ENCODE results near the gene PRCD.
A peak's percentile ranks its signal among the peaks of the same experiment; 100 is the strongest.

The PRCD gene

GRCh38 chr17:76576189-76576588 is 36.3 kb downstream of the PRCD start:
- Histone ChIP-seq H3K27me3 (no peaks in the 10 kb centered on the region), H3K9me3 (no peaks in the 10 kb centered on the region), H3K27ac (no peak overlapping the region), H3K36me3 (peaks cover 55% of the 10 kb centered on the region), H3K4me3 (ENCODE audit: low read depth in 1 of 2, low read length in 1 of 2) (no peak overlapping the region), H3K4me1 (ENCODE audit: control insufficient read depth in 1 of 2, insufficient read depth in 1 of 2, low read depth in 1 of 2, low read length in 1 of 2) (peaks cover 13 to 24% of the 10 kb centered on the region in 2 experiments)
- TF ChIP-seq CTCF (IDR thresholded peaks at IDR 0.05), result no peak

GRCh38 chr17:76577876-76578275 is 38.0 kb downstream of the PRCD start:
- TF ChIP-seq CTCF (IDR thresholded peaks at IDR 0.05), result no peak
- Histone ChIP-seq H3K9me3 (no peaks in the 10 kb centered on the region), H3K36me3 (peaks cover 38% of the 10 kb centered on the region), H3K27me3 (no peaks in the 10 kb centered on the region), H3K27ac (no peak overlapping the region), H3K4me1 (ENCODE audit: control insufficient read depth in 1 of 2, insufficient read depth in 1 of 2, low read depth in 1 of 2, low read length in 1 of 2) (peaks cover 13 to 28% of the 10 kb centered on the region in 2 experiments), H3K4me3 (ENCODE audit: low read depth in 1 of 2, low read length in 1 of 2) (no peak overlapping the region)

GRCh38 chr17:76578376-76578775 is 38.5 kb downstream of the PRCD start:
- peaks cover 33% of the 10 kb centered on the region for H3K36me3 ChIP-seq
- no peak overlapping the region for H3K27ac ChIP-seq
- no peak for TF ChIP-seq CTCF (IDR thresholded peaks at IDR 0.05)
- no peaks in the 10 kb centered on the region for H3K27me3 ChIP-seq
- no peaks in the 10 kb centered on the region for H3K9me3 ChIP-seq
- H3K4me3 ChIP-seq (ENCODE audit: low read depth in 1 of 2, low read length in 1 of 2), result no peak overlapping the region
- H3K4me1 ChIP-seq (ENCODE audit: control insufficient read depth in 1 of 2, insufficient read depth in 1 of 2, low read depth in 1 of 2, low read length in 1 of 2), result peaks cover 13 to 30% of the 10 kb centered on the region in 2 experiments

GRCh38 chr17:76579281-76579680 is 39.4 kb downstream of the PRCD start:
- H3K4me1 ChIP-seq (ENCODE audit: control insufficient read depth in 1 of 2, insufficient read depth in 1 of 2, low read depth in 1 of 2, low read length in 1 of 2), result peaks cover 16 to 36% of the 10 kb centered on the region in 2 experiments
- peak overlapping the region; percentile 20 for H3K27ac ChIP-seq

GRCh38 chr17:76581515-76581914 is 41.7 kb downstream of the PRCD start:
- Histone ChIP-seq H3K36me3 (peaks cover 13% of the 10 kb centered on the region), H3K27me3 (peaks cover 8% of the 10 kb centered on the region), H3K9me3 (no peaks in the 10 kb centered on the region), H3K27ac (no peak overlapping the region), H3K4me1 (ENCODE audit: control insufficient read depth in 1 of 2, insufficient read depth in 1 of 2, low read depth in 1 of 2, low read length in 1 of 2) (peaks cover 23 to 34% of the 10 kb centered on the region in 2 experiments), H3K4me3 (ENCODE audit: low read depth in 1 of 2, low read length in 1 of 2) (no peak overlapping the region)
- TF ChIP-seq CTCF (IDR thresholded peaks at IDR 0.05), result no peak

More at GRCh38 chr17:76579281-76579680, 39.4 kb downstream of the PRCD start:
- Histone ChIP-seq H3K9me3 (no peaks in the 10 kb centered on the region), H3K27me3 (peaks cover 5% of the 10 kb centered on the region), H3K4me3 (ENCODE audit: low read depth in 1 of 2, low read length in 1 of 2) (no peak overlapping the region), H3K36me3 (peaks cover 24% of the 10 kb centered on the region)
- TF ChIP-seq CTCF (IDR thresholded peaks at IDR 0.05), result no peak

- Histone ChIP-seq H3K9me3 (no peaks in the 10 kb centered on the region), H3K4me1 (ENCODE audit: control insufficient read depth in 1 of 2, insufficient read depth in 1 of 2, low read depth in 1 of 2, low read length in 1 of 2) (peaks cover 30 to 42% of the 10 kb centered on the region in 2 experiments), H3K27ac (no peak overlapping the region), H3K4me3 (ENCODE audit: low read depth in 1 of 2, low read length in 1 of 2) (no peak overlapping the region), H3K27me3 (peaks cover 20% of the 10 kb centered on the region), H3K36me3 (peaks cover 11% of the 10 kb centered on the region)
- TF ChIP-seq CTCF (IDR thresholded peaks at IDR 0.05), result no peak
Measured at GRCh38 chr17:76582660-76583059, 42.8 kb downstream of the PRCD start.

Measured in neutrophil (primary cell).